Stomach (tissue), 4 donors: ENCODE results near the gene NTRK3.

Experiments
- EP300 ChIP-seq: sonication (generic); formaldehyde crosslinking; IDR thresholded peaks from one replicate; pipeline ENCODE4 v1.6.1; 2017; ENCODE audit warnings: antibody characterized with exemption
- POLR2A ChIP-seq, 4 donors: fragments of 450-650 bp; IDR thresholded peaks; one replicate each; pipeline ENCODE4 v1.6.1; 2016; ENCODE audit warnings: antibody characterized with exemption in 4 of 4, control low read depth in 2 of 4, mild to moderate bottlenecking in 1 of 4, moderate library complexity in 1 of 4
- POLR2AphosphoS5 ChIP-seq, 3 donors: sonication (generic); formaldehyde crosslinking; IDR thresholded peaks; one replicate each; pipeline ENCODE4 v1.6.1; 2016; ENCODE audit warnings: antibody characterized with exemption in 3 of 3
- TF ChIP-seq, protein P1 (sequence below), 7 experiments: fragments of 450-650 bp in 4 of 7; fragments of 200-600 bp in 3 of 7; sonication (generic) in 3 of 7; IDR thresholded peaks; one replicate each; pipeline ENCODE4 v1.5.1; 2016 to 2019; ENCODE audit warnings: antibody characterized with exemption in 7 of 7, control low read depth in 2 of 7, mild to moderate bottlenecking in 1 of 7

DNA sequence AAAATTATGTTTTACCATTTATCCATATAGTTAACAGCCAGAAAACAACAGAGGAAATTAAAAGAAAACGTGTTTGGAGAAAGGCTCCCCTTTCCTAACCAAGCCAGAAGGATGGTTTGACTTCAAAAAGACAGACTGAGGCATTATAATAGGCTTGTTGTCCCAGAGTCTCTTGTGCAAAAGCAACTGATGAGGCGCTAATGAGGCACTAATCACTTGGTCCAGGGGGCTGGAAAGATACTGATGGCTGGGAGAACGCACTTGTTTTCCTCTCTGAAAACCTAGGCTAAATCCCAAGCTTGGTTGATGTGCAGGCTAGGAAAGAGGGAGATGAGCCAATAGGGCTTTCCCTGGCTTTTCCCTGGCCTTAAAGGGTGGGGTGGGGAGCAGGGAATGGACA lies 389.6 kb downstream of the NTRK3 start:
- no peak for TF ChIP-seq POLR2A (IDR thresholded peaks at IDR 0.05)
- TF ChIP-seq, protein P1, sequence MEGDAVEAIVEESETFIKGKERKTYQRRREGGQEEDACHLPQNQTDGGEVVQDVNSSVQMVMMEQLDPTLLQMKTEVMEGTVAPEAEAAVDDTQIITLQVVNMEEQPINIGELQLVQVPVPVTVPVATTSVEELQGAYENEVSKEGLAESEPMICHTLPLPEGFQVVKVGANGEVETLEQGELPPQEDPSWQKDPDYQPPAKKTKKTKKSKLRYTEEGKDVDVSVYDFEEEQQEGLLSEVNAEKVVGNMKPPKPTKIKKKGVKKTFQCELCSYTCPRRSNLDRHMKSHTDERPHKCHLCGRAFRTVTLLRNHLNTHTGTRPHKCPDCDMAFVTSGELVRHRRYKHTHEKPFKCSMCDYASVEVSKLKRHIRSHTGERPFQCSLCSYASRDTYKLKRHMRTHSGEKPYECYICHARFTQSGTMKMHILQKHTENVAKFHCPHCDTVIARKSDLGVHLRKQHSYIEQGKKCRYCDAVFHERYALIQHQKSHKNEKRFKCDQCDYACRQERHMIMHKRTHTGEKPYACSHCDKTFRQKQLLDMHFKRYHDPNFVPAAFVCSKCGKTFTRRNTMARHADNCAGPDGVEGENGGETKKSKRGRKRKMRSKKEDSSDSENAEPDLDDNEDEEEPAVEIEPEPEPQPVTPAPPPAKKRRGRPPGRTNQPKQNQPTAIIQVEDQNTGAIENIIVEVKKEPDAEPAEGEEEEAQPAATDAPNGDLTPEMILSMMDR (IDR thresholded peaks at IDR 0.05): no peak
- no peak for TF ChIP-seq POLR2AphosphoS5 (IDR thresholded peaks at IDR 0.05)
- TF ChIP-seq EP300: no peak
